Stimulated activated CD4-positive, alpha-beta T cell treated with anti-CD3 and anti-CD28 coated beads, Interleukin-4, amount 100 ng/mL, for 1 hour (primary cell): ENCODE measurements around the gene FAM228A.
"Not testable (repeated sequence)": the region's sequence is repeated elsewhere in the genome, so short reads cannot be mapped to it uniquely, and the experiment has no call there.

Experiments
- DNase-seq: peaks from one replicate; pipeline ENCODE4 v3.0.0-alpha.2; 2020

FAM228A gene

GRCh38 chr2:24191848-24192247, 17.0 kb downstream of the FAM228A start:
- DNase-seq = no peak

- DNase-seq = not testable (repeated sequence)
These were observed 22.4 kb downstream of the FAM228A start for GRCh38 chr2:24197213-24197612.

DNA sequence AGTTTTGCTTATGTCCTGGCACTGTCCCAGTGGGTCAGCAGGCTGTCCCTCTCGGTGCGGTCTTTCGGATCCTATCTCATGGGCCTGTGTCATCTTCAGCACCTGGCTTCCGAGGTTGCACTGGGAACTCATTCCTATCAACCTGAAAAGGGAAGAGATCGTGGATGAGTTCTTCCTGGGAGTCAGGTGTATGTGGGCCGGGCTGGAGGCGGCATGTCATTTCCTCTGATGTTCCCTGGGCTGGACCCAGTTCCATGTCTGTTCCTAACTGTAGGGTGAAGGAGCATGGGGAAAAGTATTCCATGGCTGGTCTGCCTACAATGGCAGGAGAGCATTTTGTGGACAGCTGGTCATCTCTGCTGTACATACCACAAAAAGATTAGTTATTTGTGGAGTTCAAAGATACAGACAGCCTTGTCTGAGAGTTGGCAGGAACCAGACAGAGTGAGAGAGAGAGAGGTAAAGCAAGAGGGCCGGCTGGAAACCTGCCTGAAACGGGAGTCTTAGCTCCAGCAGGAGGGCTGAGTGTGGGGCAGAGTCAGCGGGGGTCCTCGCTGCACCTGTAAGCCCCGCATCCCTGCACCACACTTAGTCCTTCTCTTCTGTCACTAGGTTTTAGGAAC, 25.2 kb downstream of the FAM228A start:
- no peak for DNase-seq

DNA sequence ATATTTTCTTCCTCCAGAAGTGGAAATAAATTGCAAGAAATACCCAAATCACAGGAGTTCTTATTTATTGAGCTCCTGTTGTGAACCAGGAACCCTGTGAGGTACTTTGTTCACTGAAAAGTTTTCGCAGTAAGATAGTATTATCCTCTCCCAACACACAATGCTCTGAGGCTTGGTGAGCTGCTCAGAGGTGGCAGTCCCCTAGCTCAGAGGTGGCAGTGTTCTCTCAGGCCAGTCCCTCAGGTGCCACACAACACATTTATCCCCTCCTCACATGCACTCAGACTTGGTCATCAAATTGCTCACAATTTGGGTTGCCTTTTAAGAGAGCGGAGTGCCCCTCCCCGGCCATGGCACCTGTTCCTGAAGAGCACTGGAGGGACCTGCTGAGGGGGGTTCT, 25.9 kb downstream of the FAM228A start:
- DNase-seq = no peak

GRCh38 chr2:24203029-24203786, 28.4 kb downstream of the FAM228A start:
- no peak for DNase-seq

GRCh38 chr2:24203787-24204150, 28.9 kb downstream of the FAM228A start:
- no peak for DNase-seq

- DNase-seq = no peak
These were observed 29.7 kb downstream of the FAM228A start for GRCh38 chr2:24204505-24204904.

DNA sequence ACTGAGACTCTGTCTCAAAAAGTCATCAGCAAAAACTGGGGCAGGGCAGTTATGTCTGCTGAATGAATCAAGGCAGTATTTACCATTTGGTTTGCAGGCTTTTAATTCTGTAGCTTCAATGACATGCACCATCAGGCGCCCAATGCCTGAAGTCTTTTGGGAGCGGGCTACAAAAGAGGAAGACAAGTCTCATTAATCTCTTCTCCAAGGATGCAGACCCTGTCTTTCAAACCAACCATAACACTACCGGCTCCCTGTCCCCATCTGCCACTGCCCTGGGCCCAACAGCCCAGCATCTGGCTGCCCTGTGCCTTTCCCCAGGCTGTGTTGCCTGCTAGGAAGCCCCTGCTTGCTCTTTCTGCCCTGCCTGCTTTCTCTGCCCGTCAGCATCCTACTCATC, 30.3 kb downstream of the FAM228A start:
- DNase-seq = no peak

- DNase-seq = no peak
These were observed 31.4 kb downstream of the FAM228A start for GRCh38 chr2:24206242-24206641.

GRCh38 chr2:24206714-24207113, 31.9 kb downstream of the FAM228A start:
- no peak for DNase-seq

GRCh38 chr2:24207359-24207758, 32.5 kb downstream of the FAM228A start:
- DNase-seq = no peak

DNA sequence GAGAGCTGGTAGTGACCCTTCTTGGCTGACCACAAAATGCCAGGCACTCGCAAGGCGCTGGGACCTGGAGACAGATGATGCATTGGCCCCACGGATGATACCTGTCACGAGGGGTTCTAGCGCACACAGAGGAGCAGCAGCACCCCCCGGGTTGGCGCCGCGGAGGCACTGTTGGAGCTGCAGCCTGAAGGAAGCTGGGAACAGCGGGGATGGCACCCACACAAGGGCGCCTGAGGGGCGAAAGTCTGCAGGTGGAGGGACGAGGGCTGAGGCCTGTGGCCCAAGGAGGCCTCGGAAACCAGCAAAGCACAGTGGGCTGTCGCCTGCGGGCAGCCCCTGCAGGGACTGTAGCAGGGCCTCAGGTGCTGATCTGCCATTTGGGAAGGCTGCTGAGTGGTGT, 33.6 kb downstream of the FAM228A start:
- DNase-seq = no peak

GRCh38 chr2:24209389-24210105, 34.7 kb downstream of the FAM228A start:
- no peak for DNase-seq

GRCh38 chr2:24210106-24210455, 35.2 kb downstream of the FAM228A start:
- DNase-seq = no peak

GRCh38 chr2:24210723-24211122, 35.9 kb downstream of the FAM228A start:
- DNase-seq = no peak

DNA sequence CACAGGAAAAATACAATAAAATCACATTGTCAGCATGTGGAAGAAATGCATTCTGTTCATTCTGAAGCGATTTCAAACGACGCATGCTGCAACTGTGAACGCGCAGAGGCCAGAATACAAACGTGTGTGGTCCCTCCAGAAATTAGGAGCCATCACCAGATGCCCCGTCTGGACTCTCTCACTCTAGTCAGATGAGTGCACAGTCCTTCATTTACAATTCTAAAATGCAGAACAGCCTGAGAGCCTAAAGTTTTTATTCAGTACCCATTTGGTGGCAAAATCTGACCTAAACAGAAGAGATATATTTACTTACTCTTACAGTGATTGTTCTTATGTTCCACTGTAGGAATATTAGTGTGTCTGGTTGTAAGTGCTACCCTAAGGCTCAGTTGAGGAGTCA, 36.6 kb downstream of the FAM228A start:
- DNase-seq = no peak

GRCh38 chr2:24214880-24215279, 40.0 kb downstream of the FAM228A start:
- no peak for DNase-seq

DNA sequence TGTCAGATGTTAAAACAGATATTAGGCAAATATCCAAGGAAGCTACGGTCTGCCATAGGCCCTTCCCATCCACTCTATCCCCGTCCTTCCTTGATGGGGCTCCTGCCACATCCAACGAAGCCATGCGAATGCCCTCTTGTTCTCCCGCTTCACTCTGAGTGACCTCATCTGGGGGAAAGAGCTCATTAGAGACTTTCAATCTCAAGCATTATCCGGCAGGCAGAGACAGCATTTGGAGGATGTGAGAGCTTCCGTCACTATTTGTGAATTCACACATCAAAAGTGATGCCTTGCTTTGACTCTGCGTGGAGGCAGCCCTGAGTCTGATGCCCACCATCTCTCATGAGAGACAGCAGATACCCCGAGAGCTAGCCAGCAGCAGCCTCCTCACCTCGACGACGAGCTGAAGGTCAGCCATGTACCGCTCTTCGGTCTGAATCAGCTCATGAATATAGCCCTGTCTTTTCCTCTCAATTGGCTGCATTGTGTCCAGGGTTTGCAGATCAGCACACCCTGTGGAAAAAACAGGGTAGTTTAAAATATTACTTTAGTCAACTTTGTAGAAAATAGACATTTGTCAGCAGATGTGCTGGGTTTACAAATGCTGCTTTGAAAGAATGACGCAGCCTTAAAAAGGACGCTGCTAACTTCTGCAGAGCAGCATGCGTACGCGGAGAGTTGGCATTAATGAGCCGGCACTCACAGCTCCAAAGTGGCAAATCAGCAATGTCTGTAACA, 45.9 kb downstream of the FAM228A start:
- DNase-seq = no peak

DNA sequence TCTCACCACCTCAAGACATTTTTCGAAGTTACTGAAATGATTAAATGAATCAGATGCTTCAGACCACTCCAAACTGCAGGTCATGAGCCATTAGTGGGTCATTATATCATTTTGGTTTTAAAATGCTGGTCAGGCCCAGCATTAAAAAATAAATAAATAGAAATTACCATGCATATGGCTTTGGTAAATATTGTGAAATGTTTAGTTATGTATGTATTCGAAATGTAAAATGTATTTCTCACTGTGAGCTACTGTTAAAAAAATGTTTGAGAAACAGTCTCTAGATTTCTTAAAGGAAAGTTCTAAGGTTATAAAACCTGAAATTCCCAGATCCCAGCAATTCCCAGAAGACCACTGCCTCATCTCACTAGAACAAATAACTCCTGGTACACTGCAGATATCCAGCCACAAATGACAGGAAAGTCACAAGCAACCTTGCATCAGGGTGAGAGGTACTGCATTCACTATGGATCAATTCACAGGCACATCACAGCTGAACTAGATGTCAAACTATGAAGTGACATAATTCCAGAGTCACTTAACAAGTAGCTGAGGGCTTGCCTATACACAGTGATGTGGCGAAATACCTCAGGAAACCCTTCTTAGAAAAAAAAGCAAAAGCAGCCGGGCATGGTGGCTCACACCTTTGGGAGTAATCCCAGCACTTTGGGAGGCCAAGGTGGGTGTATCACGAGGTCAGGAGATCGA, 46.6 kb downstream of the FAM228A start:
- no peak for DNase-seq

- no peak for DNase-seq
These were observed 48.1 kb downstream of the FAM228A start for GRCh38 chr2:24222946-24223345.

DNA sequence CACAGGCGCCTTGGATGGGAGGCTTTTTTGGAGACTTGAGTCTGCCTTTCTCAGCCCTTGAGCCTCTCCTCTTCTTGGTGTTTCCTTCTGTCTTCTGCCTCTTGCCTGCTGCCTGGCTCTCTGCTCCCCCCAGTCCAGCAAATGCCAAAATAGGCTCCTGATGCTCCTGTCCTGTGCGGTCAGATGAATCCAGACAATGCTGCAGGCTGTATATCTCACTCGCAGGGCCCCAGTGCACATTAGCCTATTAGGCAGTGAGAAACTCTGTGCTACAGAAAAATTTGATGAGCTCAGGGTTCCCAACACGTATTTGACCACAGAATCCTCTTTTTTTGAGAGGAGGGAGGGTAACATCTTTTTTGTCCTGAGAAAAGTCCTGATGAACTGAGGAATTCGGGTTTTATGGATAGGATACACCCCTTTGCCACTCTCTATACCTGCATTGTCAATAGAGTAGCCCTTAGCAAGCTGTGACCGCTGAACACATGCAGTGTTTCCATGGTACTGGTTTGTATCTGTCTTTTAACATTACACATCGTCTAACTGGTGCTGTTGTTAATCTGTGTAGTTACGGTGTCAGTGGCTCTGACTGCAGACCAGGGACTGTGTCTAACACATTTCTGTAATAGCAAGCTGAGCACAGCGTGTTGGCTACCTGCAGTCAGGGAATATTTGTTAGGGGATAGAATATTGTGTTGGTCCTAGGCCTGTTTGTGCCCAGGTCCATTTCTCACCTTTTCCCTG, 50.8 kb downstream of the FAM228A start:
- DNase-seq = no peak

DNA sequence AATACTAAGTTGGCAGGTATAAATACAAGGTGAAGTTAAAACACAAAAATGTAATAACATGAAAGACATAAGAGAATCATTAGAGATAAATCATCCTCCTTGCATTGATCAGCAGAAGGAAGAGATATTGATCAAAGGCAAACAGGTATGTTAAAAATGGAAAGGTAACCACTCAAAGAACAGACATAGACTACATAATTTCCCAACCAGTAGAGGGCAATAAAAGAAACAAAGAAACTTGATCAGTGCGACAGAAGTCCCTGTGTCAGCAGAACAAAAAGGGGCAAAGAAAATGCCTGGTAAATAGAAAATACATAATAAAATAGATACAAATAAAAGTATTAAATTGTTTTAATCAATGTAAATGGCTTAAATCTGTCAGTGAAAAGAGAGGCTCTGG, 53.6 kb downstream of the FAM228A start:
- no peak for DNase-seq
